PC-9 (cell line): ENCODE measurements around the gene NUCB1. TPM values are rescaled to one million over a fixed set of nuclear protein-coding genes. Genes with fewer than 3 reads are reported as not detected.

Experiments
- BruUV-seq: library from RNA; stranded (reverse); fragments of 400-500 nt; replicated peaks from 2 replicates; lab custom pipeline; 2021; lab: Mats Ljungman, UMichigan
- CTCF ChIA-PET: fragments of 300-600 bp; sonication (Branson Sonifier 250); formaldehyde crosslinking; loops from one replicate; lab custom pipeline; 2022; ENCODE audit warnings: antibody characterized with exemption; lab: Charles Lee
- POLR2A ChIA-PET: fragments of 300-600 bp; sonication (Branson Sonifier 250); formaldehyde crosslinking; loops from one replicate; lab custom pipeline; 2022; ENCODE audit warnings: antibody characterized with exemption; ENCODE audit not compliant: unreplicated experiment; lab: Charles Lee
- DNase-seq, 2 experiments: peaks; one replicate each; pipeline versions ENCODE4 v3.0.0 to v3.0.0-alpha.2; 2015 to 2022; ENCODE audit warnings: mixed read lengths in 1 of 2
- H2AFZ ChIP-seq: fragments of 200-600 bp; sonication (generic); 2 replicates; pipeline ENCODE4 v1.8.1; 2017; ENCODE audit warnings: antibody characterized with exemption
- H3F3A ChIP-seq: fragments of 200-600 bp; sonication (generic); 2 replicates; pipeline ENCODE4 v1.8.1; 2017; ENCODE audit warnings: antibody characterized with exemption, mild to moderate bottlenecking, low read depth; ENCODE audit not compliant: insufficient read depth
- H3K27ac ChIP-seq: fragments of 200-600 bp; sonication (generic); 2 replicates; pipeline ENCODE4 v1.6.1; 2016; ENCODE audit warnings: mixed run types
- H3K27me3 ChIP-seq: fragments of 200-600 bp; sonication (generic); 2 replicates; pipeline ENCODE4 v1.6.1; 2016; ENCODE audit warnings: low read depth, mixed run types; ENCODE audit not compliant: insufficient read depth
- H3K36me3 ChIP-seq: fragments of 200-600 bp; sonication (generic); 2 replicates; pipeline ENCODE4 v1.6.1; 2016; ENCODE audit warnings: low read depth, mixed run types
- H3K4me1 ChIP-seq: fragments of 200-600 bp; sonication (generic); replicated peaks from 2 replicates; pipeline ENCODE4 v1.6.1; 2016; ENCODE audit warnings: mixed run types; ENCODE audit not compliant: insufficient read depth
- H3K4me2 ChIP-seq: fragments of 200-600 bp; sonication (generic); 2 replicates; pipeline ENCODE4 v1.6.1; 2017; ENCODE audit warnings: mixed run types
- H3K4me3 ChIP-seq: fragments of 200-600 bp; sonication (generic); 2 replicates; pipeline ENCODE4 v1.6.1; 2016; ENCODE audit warnings: mixed run types
- H3K79me2 ChIP-seq: fragments of 200-600 bp; sonication (generic); 2 replicates; pipeline ENCODE4 v1.6.1; 2017; ENCODE audit warnings: low read depth, mixed run types
- H3K9me2 ChIP-seq: fragments of 200-600 bp; sonication (generic); 2 replicates; pipeline ENCODE4 v1.8.1; 2017; ENCODE audit warnings: mild to moderate bottlenecking; ENCODE audit not compliant: insufficient read depth
- H3K9me3 ChIP-seq: fragments of 200-600 bp; sonication (generic); 2 replicates; pipeline ENCODE4 v1.8.1; 2016; ENCODE audit warnings: low read depth; ENCODE audit not compliant: insufficient read depth
- H4K20me1 ChIP-seq: fragments of 200-600 bp; sonication (generic); 2 replicates; pipeline ENCODE4 v1.8.1; 2017; ENCODE audit not compliant: insufficient read depth
- EZH2 ChIP-seq: fragments of 200-600 bp; sonication (generic); IDR thresholded peaks from 2 replicates; pipeline ENCODE4 v1.8.0; 2017; ENCODE audit warnings: antibody characterized with exemption, low read depth
- intact Hi-C: fragments of 100-400 bp; cut with micrococcal nuclease; formaldehyde crosslinking; loops from one replicate; pipeline ENCODE4 v1.10.0; 2022; ENCODE audit not compliant: unreplicated experiment
- total RNA-seq: library from RNA; stranded (reverse); gene quantifications from 2 replicates; pipeline ENCODE4 v1.2.3, GENCODE V29; 2021
- TF ChIP-seq, protein P1 (sequence below): fragments of 200-600 bp; sonication (generic); conservative IDR thresholded peaks from 2 replicates; pipeline ENCODE4 v1.6.1; 2017; ENCODE audit warnings: mixed run types, antibody characterized with exemption, mild to moderate bottlenecking, moderate library complexity

NUCB1 gene
- total RNA-seq, 1 experiment from 2014 or later, result 185 TPM

DNA sequence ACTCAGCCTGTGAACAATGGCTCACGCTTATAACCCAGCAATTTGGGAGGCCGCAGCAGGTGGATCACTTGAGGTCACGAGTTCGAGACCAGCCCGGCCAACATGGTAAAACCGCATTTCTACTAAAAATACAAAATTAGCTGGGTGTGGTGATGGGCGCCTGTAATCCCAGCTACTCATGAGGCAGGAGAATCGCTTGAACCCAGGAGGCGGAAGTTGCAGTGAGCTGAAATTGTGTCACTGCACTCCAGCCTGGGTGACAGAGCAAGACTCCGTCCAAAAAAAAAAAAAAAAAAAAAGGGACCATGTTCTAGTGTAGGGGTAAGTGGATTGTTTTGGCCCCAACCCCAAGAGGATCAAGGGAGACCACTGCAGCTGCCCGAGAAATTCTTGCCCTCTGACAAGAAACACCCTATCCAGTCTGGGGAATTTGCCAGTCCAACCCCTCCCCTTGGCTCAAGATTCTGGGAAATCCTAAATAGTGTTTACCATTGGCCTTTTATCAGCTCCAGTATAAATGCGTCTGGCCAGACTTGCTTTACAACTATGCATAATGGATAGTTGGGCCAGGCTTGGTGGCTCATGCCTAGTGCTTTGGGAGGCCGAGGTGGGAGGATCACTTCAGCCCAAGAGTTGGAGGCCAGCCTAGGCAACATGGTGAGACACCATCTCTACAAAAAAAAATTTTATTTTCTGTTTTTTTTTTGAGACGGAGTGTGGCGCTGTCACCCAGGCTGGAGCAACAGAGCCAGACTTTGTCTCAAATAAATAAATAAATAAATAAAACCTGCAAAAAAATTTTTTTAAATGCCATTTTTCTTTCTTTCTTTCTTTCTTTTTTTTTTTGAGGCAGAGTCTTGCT is 28.3 kb downstream of the NUCB1 start:
- H3K79me2 ChIP-seq, result no peaks in the 10 kb centered on the region
- no peak overlapping the region for H2AFZ ChIP-seq
- H3K36me3 ChIP-seq, result no peaks in the 10 kb centered on the region
- peaks cover 23% of the 10 kb centered on the region; the same call in 1 of the 2 replicates for H3F3A ChIP-seq
- no peak for TF ChIP-seq EZH2
- TF ChIP-seq, protein P1, sequence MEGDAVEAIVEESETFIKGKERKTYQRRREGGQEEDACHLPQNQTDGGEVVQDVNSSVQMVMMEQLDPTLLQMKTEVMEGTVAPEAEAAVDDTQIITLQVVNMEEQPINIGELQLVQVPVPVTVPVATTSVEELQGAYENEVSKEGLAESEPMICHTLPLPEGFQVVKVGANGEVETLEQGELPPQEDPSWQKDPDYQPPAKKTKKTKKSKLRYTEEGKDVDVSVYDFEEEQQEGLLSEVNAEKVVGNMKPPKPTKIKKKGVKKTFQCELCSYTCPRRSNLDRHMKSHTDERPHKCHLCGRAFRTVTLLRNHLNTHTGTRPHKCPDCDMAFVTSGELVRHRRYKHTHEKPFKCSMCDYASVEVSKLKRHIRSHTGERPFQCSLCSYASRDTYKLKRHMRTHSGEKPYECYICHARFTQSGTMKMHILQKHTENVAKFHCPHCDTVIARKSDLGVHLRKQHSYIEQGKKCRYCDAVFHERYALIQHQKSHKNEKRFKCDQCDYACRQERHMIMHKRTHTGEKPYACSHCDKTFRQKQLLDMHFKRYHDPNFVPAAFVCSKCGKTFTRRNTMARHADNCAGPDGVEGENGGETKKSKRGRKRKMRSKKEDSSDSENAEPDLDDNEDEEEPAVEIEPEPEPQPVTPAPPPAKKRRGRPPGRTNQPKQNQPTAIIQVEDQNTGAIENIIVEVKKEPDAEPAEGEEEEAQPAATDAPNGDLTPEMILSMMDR, result no peak
- no peaks in the 10 kb centered on the region for H3K9me3 ChIP-seq
- ChIA-PET POLR2A (no interaction called here), CTCF (interaction anchor here (0.5 to 0.6 kb wide), 3 partner anchors 133 to 394 kb away, joined by 5 to 12 read pairs (median 5); no protein-coding TSS in a partner anchor)
- H3K4me2 ChIP-seq, result no peak overlapping the region
- no peaks in the 10 kb centered on the region for H3K27me3 ChIP-seq
- no TSS peak for BruUV-seq
- H3K4me1 ChIP-seq, result peaks cover 6% of the 10 kb centered on the region
- no peak overlapping the region for H3K4me3 ChIP-seq
- H4K20me1 ChIP-seq, result no peaks in the 10 kb centered on the region
- intact Hi-C loops, result no loop called here
- no peaks in the 10 kb centered on the region for H3K9me2 ChIP-seq
- H3K27ac ChIP-seq, result no peak overlapping the region
- DNase-seq, result no peak

DNA sequence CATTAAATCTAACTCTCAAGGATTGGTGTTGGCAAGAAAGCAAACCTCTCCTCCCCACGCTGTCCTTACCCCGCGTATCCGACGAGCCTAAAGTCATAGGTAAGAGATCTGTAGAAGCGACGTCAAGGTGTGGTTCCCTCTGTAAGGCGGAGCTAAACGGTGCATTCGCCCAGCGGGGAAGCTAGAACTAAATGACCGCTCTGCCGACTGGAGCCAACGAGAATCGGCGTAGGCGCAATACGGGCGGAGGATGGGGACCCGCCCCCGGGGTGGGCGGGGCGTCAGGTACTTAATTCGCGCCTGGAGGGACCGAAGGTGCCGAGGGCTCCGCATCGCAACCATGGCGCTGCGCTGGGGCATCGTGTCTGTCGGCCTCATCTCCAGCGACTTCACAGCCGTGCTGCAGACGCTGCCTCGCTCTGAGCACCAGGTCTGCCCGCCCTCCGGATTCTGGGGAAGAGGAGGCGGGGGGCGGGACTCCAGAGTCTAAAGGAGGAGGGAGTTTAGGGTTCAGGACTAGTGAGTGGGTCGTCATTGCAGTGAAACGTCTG is 33.3 kb downstream of the NUCB1 start, which contains the start of gene DHDH:
Gene DHDH (plus strand): TSS at position 318 of the 551 bp plus-strand sequence. CDS start 23 bp downstream, at position 341.
- POLR2A ChIA-PET, result interaction anchor here (0.6 to 1.0 kb wide), 5 partner anchors 10 to 96 kb away, joined by 3 to 6 read pairs (median 4); partner anchors contain the start of genes NUCB1 and PPP1R15A
- CTCF ChIA-PET, result interaction anchor here (0.7 kb wide), 1 partner anchor 59 kb away, joined by 4 read pairs; the partner anchor contains the start of gene GYS1
- no peak within 1 kb of the TSS for H3K27ac ChIP-seq

DNA sequence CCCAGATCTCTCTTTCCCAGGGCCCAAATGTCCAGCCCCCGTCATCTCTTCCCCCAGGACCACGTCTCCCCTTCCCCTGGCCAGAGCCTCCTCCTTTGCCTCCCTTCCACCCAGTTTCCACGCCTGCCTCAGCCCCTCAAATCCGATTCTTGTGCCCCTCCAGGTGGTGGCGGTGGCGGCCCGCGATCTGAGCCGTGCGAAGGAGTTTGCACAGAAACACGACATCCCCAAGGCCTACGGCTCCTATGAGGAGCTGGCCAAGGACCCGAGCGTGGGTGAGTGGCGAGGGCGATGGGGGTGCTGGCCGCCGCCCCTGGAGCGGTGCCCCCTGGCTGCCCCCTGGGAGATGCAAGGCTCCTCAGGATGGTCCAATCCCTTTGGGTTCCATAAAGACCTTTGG is 34.7 kb downstream of the NUCB1 start:
- ChIA-PET POLR2A (no interaction called here), CTCF (no interaction called here)
- TF ChIP-seq, protein P1, result no peak
- no peak for TF ChIP-seq EZH2

More for the DNA sequence above, 33.3 kb downstream of the NUCB1 start, which contains the start of gene DHDH:
- Histone ChIP-seq H3K9me3 (no peaks in the 10 kb centered on the region), H3K27me3 (no peaks in the 10 kb centered on the region), H4K20me1 (no peaks in the 10 kb centered on the region), H3K4me1 (peaks cover 12% of the 10 kb centered on the region), H3K36me3 (no peaks in the 10 kb centered on the region), H3K79me2 (no peaks in the 10 kb centered on the region), H3F3A (peaks cover 23% of the 10 kb centered on the region), H3K4me2 (peak within 1 kb of the TSS; percentile 78), H3K9me2 (no peaks in the 10 kb centered on the region), H2AFZ (peak within 1 kb of the TSS; percentile 80), H3K4me3 (peak within 1 kb of the TSS; percentile 56)
- no peak for TF ChIP-seq EZH2
- TF ChIP-seq, protein P1, result no peak
- intact Hi-C loops, result loop anchor here (1.0 kb wide), 1 partner anchor 21 kb away; the partner anchor contains the start of gene BAX
- DNase-seq, result peak; percentile 93 to 94
- no TSS peak for BruUV-seq

More for the DNA sequence above, 34.7 kb downstream of the NUCB1 start:
- no peaks in the 10 kb centered on the region for H3K27me3 ChIP-seq
- H3K9me2 ChIP-seq, result no peaks in the 10 kb centered on the region
- H3K79me2 ChIP-seq, result no peaks in the 10 kb centered on the region
- H3K27ac ChIP-seq, result no peak overlapping the region
- H3K4me2 ChIP-seq, result no peak overlapping the region
- BruUV-seq, result no TSS peak
- no peak for DNase-seq
- no peak overlapping the region for H2AFZ ChIP-seq
- H3F3A ChIP-seq, result peaks cover 23% of the 10 kb centered on the region
- H4K20me1 ChIP-seq, result no peaks in the 10 kb centered on the region
- peaks cover 12% of the 10 kb centered on the region for H3K4me1 ChIP-seq
- intact Hi-C loops, result no loop called here
- H3K4me3 ChIP-seq, result no peak overlapping the region
- no peaks in the 10 kb centered on the region for H3K9me3 ChIP-seq
- H3K36me3 ChIP-seq, result no peaks in the 10 kb centered on the region
